GM12878 (cell line): Measurements from ENCODE around the gene RCN2. TPM values are rescaled to one million over a fixed set of nuclear protein-coding genes. Genes with fewer than 3 reads are reported as not detected.

Source experiments
- ATAC-seq: fragments of 200-7000 bp; cut with Tn5 transposase; 3 replicates; pipeline ENCODE4 v1.9.1; 2020; ENCODE audit warnings: mild to moderate bottlenecking, moderate library complexity
- BruUV-seq: library from RNA; stranded (reverse); fragments of 400-500 nt; replicated peaks from 2 replicates; lab custom pipeline; 2021; lab: Mats Ljungman, UMichigan
- CTCF ChIA-PET: fragments of 300-600 bp; sonication (Branson Sonifier 250); formaldehyde crosslinking; extraction: SDS; loops from one replicate; lab custom pipeline; 2021; ENCODE audit warnings: inconsistent platforms; lab: Yijun Ruan, JAX
- POLR2A ChIA-PET: fragments of 350-600 bp; formaldehyde crosslinking; extraction: SDS; loops from one replicate; lab custom pipeline; 2021; ENCODE audit warnings: inconsistent platforms; lab: Charles Lee
- RAD21 ChIA-PET: fragments of 300-600 bp; sonication (Branson Sonifier 250); formaldehyde crosslinking; loops from one replicate; lab custom pipeline; 2023; ENCODE audit warnings: antibody characterized with exemption; ENCODE audit not compliant: unreplicated experiment; lab: Charles Lee
- SMC1A ChIA-PET: fragments of 300-600 bp; sonication (Branson Sonifier 250); formaldehyde crosslinking; loops from one replicate; lab custom pipeline; 2023; ENCODE audit not compliant: unreplicated experiment, uncharacterized antibody; lab: Charles Lee
- DNase-seq: peaks from one replicate; pipeline ENCODE4 v3.0.0-alpha.2; 2011; ENCODE audit warnings: low read depth, low spot score
- FAIRE-seq: peaks from 3 replicates; lab custom pipeline; 2011; peaks lifted over from hg19 to GRCh38; lab: Jason Lieb, UNC
- H2AFZ ChIP-seq: 2 replicates; pipeline ENCODE4 v1.6.0; 2011; ENCODE audit warnings: low read depth, low read length, control low read depth; ENCODE audit not compliant: control insufficient read depth
- H3K27ac ChIP-seq: 2 replicates; pipeline ENCODE4 v1.5.1; 2011; ENCODE audit warnings: control low read depth; ENCODE audit not compliant: control insufficient read depth, insufficient read depth
- H3K27me3 ChIP-seq, 2 experiments: replicated peaks in 1 of 2; 2 replicates each; pipeline versions ENCODE4 v1.6.0 to v1.6.1; 2011; ENCODE audit warnings: low read length in 1 of 2; ENCODE audit not compliant: control insufficient read depth in 2 of 2, insufficient read depth in 2 of 2
- H3K36me3 ChIP-seq, 2 experiments: 2 replicates each; pipeline ENCODE4 v1.5.1; 2011; ENCODE audit warnings: low read length in 1 of 2; ENCODE audit not compliant: control insufficient read depth in 2 of 2, insufficient read depth in 2 of 2
- H3K4me1 ChIP-seq: 2 replicates; pipeline ENCODE4 v1.6.1; 2011; ENCODE audit warnings: mild to moderate bottlenecking, low read length, moderate library complexity, mixed read lengths; ENCODE audit not compliant: control insufficient read depth, insufficient read depth
- H3K4me2 ChIP-seq: 2 replicates; pipeline ENCODE4 v1.6.0; 2011; ENCODE audit warnings: control low read depth; ENCODE audit not compliant: control insufficient read depth, insufficient read depth
- H3K4me3 ChIP-seq: fragments of 200-600 bp; sonication (generic); 2 replicates; pipeline ENCODE4 v1.5.1; 2016
- H3K79me2 ChIP-seq: 2 replicates; pipeline ENCODE4 v1.6.0; 2011; ENCODE audit warnings: low read length; ENCODE audit not compliant: control insufficient read depth, insufficient read depth
- H3K9ac ChIP-seq: 2 replicates; pipeline ENCODE4 v1.8.0; 2011; ENCODE audit warnings: low read length, control low read depth, mixed read lengths; ENCODE audit not compliant: control insufficient read depth, insufficient read depth
- H3K9me3 ChIP-seq: replicated peaks from 3 replicates; pipeline ENCODE4 v1.5.1; 2011; ENCODE audit warnings: mild to moderate bottlenecking, low read length; ENCODE audit not compliant: control insufficient read depth, insufficient read depth
- H4K20me1 ChIP-seq: 2 replicates; pipeline ENCODE4 v1.6.0; 2011; ENCODE audit not compliant: control insufficient read depth, insufficient read depth
- CBFB ChIP-seq: IDR thresholded peaks from 2 replicates; pipeline ENCODE4 v1.6.1; 2016; ENCODE audit warnings: antibody characterized with exemption, low read depth
- CBX5 ChIP-seq: sonication (generic); IDR thresholded peaks from 2 replicates; pipeline ENCODE4 v1.6.1; 2016; ENCODE audit warnings: low read depth, moderate library complexity, mild to moderate bottlenecking, inconsistent platforms
- CHD2 ChIP-seq: IDR thresholded peaks from 2 replicates; pipeline ENCODE4 v1.6.1; 2011; ENCODE audit warnings: low read depth, low read length, improper control_type of control experiment, borderline replicate concordance
- GATAD2B ChIP-seq: fragments of 450-650 bp; conservative IDR thresholded peaks from 2 replicates; pipeline ENCODE4 v1.6.1; 2017; ENCODE audit warnings: low read depth, mild to moderate bottlenecking, moderate library complexity
- HDGF ChIP-seq: fragments of 450-650 bp; IDR thresholded peaks from 2 replicates; pipeline ENCODE4 v1.6.1; 2016; ENCODE audit warnings: antibody characterized with exemption
- IKZF1 ChIP-seq: fragments of 450-650 bp; conservative IDR thresholded peaks from 2 replicates; pipeline ENCODE4 v1.6.1; 2017; ENCODE audit warnings: antibody characterized with exemption, mild to moderate bottlenecking
- MTA3 ChIP-seq: IDR thresholded peaks from 2 replicates; pipeline ENCODE4 v1.6.1; 2012; ENCODE audit warnings: low read length, inconsistent platforms, borderline replicate concordance
- MXI1 ChIP-seq: fragments of 150-350 bp; IDR thresholded peaks from 2 replicates; pipeline ENCODE4 v1.6.1; 2011; ENCODE audit warnings: low read depth, mild to moderate bottlenecking, inconsistent platforms, low read length, improper control_type of control experiment
- NBN ChIP-seq: fragments of 450-650 bp; IDR thresholded peaks from 2 replicates; pipeline ENCODE4 v1.6.1; 2016
- SPI1 ChIP-seq: IDR thresholded peaks from 2 replicates; pipeline ENCODE4 v1.6.1; 2011; ENCODE audit warnings: low read depth, mild to moderate bottlenecking, low read length, moderate library complexity, borderline replicate concordance; ENCODE audit not compliant: insufficient read depth
- SREBF2 ChIP-seq: IDR thresholded peaks from 2 replicates; pipeline ENCODE4 v1.6.1; 2012; ENCODE audit warnings: mild to moderate bottlenecking, low read length
- STAT1 ChIP-seq: fragments of 450-650 bp; conservative IDR thresholded peaks from 2 replicates; pipeline ENCODE4 v1.6.1; 2014; ENCODE audit warnings: antibody characterized with exemption, mild to moderate bottlenecking
- TCF12 ChIP-seq: IDR thresholded peaks from 2 replicates; pipeline ENCODE4 v1.6.1; 2011; ENCODE audit warnings: low read depth, mild to moderate bottlenecking, low read length
- TCF7 ChIP-seq: IDR thresholded peaks from 2 replicates; pipeline ENCODE4 v1.6.1; 2014; ENCODE audit warnings: antibody characterized with exemption, borderline replicate concordance
- USF1 ChIP-seq: IDR thresholded peaks from 2 replicates; pipeline ENCODE4 v1.6.1; 2011; ENCODE audit warnings: borderline replicate concordance, low read depth, mild to moderate bottlenecking, moderate library complexity, mixed read lengths, low read length; ENCODE audit not compliant: insufficient read depth; ENCODE audit errors: extremely low read length
- WRNIP1 ChIP-seq: IDR thresholded peaks from 2 replicates; pipeline ENCODE4 v1.6.1; 2011; ENCODE audit warnings: low read depth, low read length, improper control_type of control experiment, borderline replicate concordance
- YBX1 ChIP-seq: fragments of 450-650 bp; IDR thresholded peaks from 2 replicates; pipeline ENCODE4 v1.6.1; 2016; ENCODE audit warnings: antibody characterized with exemption
- ZNF687 ChIP-seq: fragments of 450-650 bp; IDR thresholded peaks from 2 replicates; pipeline ENCODE4 v1.6.1; 2017; ENCODE audit warnings: mild to moderate bottlenecking, moderate library complexity
- WGBS: methylation state at CpG from one replicate; pipeline ENCODE4 v1.1.6; 2016; ENCODE audit warnings: low lambda C conversion rate; ENCODE audit not compliant: insufficient replicate concordance, insufficient coverage; ENCODE audit errors: missing lambda C conversion rate; 5-methylcytosine and 5-hydroxymethylcytosine counted together
- in situ Hi-C: fragments of 300-500 bp; cut with MboI; formaldehyde crosslinking; loops from 9 replicates; pipeline ENCODE4 v1.14.3; 2018; ENCODE audit warnings: mixed read lengths
- intact Hi-C: fragments of 100-400 bp; cut with micrococcal nuclease; formaldehyde crosslinking; loops from one replicate; pipeline ENCODE4 v1.14.2; 2022; ENCODE audit not compliant: unreplicated experiment
- polyA plus RNA-seq, 11 experiments: library from polyadenylated mRNA; depleted of rRNA in 4 of 11; unstranded in 6 of 11; stranded (reverse) in 5 of 11; fragments of >200 nt; fragmentation: Nextera tagmentation in 4 of 11; fragmentation: Illumina TruSeq in 1 of 11; extraction: Ambion mirVana in 4 of 11; extraction: Trizol in 1 of 11; gene quantifications; 1 replicate in 1 of 11; 2 replicates in 10 of 11; pipeline versions ENCODE4 v1.2.1 to v1.2.3, GENCODE V29; 2011 to 2016; ENCODE audit warnings: inconsistent platforms in 2 of 11, missing spikeins in 2 of 11, low read depth in 1 of 11
- total RNA-seq, 4 experiments: library from RNA; depleted of rRNA in 3 of 4; stranded (reverse); fragments of >200 nt in 3 of 4; fragmentation: Illumina TruSeq in 1 of 4; extraction: Trizol in 1 of 4; gene quantifications; 2 replicates each; pipeline versions ENCODE4 v1.2.1 to v1.2.3, GENCODE V29; 2013 to 2021

Gene RCN2
- total and polyA plus RNA-seq, 10 of the 15 experiments (the other 5 are each of a cell fraction or from before 2014, with no cell fraction given): 4.9 to 41.0 (median 12.9) TPM

- H3K9me3 ChIP-seq: no peaks in the 10 kb centered on the region; the same call in 2 of the 3 replicates
- ChIA-PET CTCF (interaction anchor here (0.8 to 16.6 kb wide), 5 partner anchors 10 to 81 kb away, joined by 4 to 483 read pairs (median 5); no protein-coding TSS in a partner anchor), SMC1A (interaction anchor here (0.6 to 12.7 kb wide), 8 partner anchors 10 to 111 kb away, joined by 3 to 99 read pairs (median 4); partner anchors contain the start of gene PSTPIP1), POLR2A (interaction anchor here (1.2 to 1.5 kb wide), 3 partner anchors 10 to 39 kb away, joined by 3 to 6 read pairs (median 3); no protein-coding TSS in a partner anchor), RAD21 (interaction anchor here (0.6 to 15.6 kb wide), 6 partner anchors 10 to 47 kb away, joined by 3 to 259 read pairs (median 7); no protein-coding TSS in a partner anchor)
- H3K36me3 ChIP-seq: no peaks in the 10 kb centered on the region
- FAIRE-seq (peak; percentile 93), DNase-seq (no peak), ATAC-seq (peak; percentile 41)
- H3K4me1 ChIP-seq: peaks cover 27% of the 10 kb centered on the region
- no peaks in the 10 kb centered on the region; a peak in 1 of 4 replicates for H3K27me3 ChIP-seq
- no peak overlapping the region for H3K9ac ChIP-seq
- no peaks in the 10 kb centered on the region for H4K20me1 ChIP-seq
- no peak overlapping the region for H3K4me2 ChIP-seq
- H3K79me2 ChIP-seq: no peaks in the 10 kb centered on the region
- intact Hi-C loops: loop anchor here (10.0 kb wide), 1 partner anchor 201 kb away; no protein-coding TSS in a partner anchor
- no peak overlapping the region for H3K27ac ChIP-seq
- no TSS peak for BruUV-seq
- 61% methylated on average over 4 of the region's 4 CpGs for WGBS
- H3K4me3 ChIP-seq: no peak overlapping the region
- in situ Hi-C loops: no loop called here
- no peak overlapping the region for H2AFZ ChIP-seq
- TF ChIP-seq CBFB (no peak), YBX1 (no peak), SREBF2 (no peak), IKZF1 (0 out of 2 replicates have a peak, but pooled peaks have one; percentile 28), STAT1 (no peak), USF1 (no peak), CBX5 (no peak), HDGF (peak; percentile 56; the same call in 1 of the 2 replicates), NBN (no peak), ZNF687 (no peak), SPI1 (peak; percentile 54; the same call in 1 of the 2 replicates), TCF12 (no peak), TCF7 (no peak), CHD2 (no peak), MTA3 (no peak), MXI1 (no peak), GATAD2B (no peak), WRNIP1 (no peak)
Observed at GRCh38 chr15:76983590-76984375, 52.2 kb downstream of the RCN2 start.
